ENCODE results near the gene TROAP.
A peak's percentile ranks its signal among the peaks of the same experiment; 100 is the strongest.

Gene TROAP

GRCh38 chr12:49349266-49349665 is 26.2 kb downstream of the TROAP start:
- Histone ChIP-seq H3K4me3 (ENCODE audit: low read depth, low read length) (no peak overlapping the region), H3K4me1 (peaks cover 8% of the 10 kb centered on the region), H3K36me3 (no peaks in the 10 kb centered on the region), H3K27me3 (peaks cover 18% of the 10 kb centered on the region), H3K9me3 (no peaks in the 10 kb centered on the region)
- no peak for TF ChIP-seq CTCF (IDR thresholded peaks at IDR 0.05; ENCODE audit: low read depth, low read length)
- DNase-seq = no peak

GRCh38 chr12:49352351-49352750 is 29.3 kb downstream of the TROAP start:
- TF ChIP-seq CTCF (IDR thresholded peaks at IDR 0.05; ENCODE audit: low read depth, low read length) = no peak
- no peaks in the 10 kb centered on the region for H3K27me3 ChIP-seq
- no peaks in the 10 kb centered on the region for H3K9me3 ChIP-seq
- no peaks in the 10 kb centered on the region for H3K36me3 ChIP-seq
- DNase-seq = no peak
- H3K4me1 ChIP-seq = peaks cover under 1% of the 10 kb centered on the region
- H3K4me3 ChIP-seq (ENCODE audit: low read depth, low read length) = no peak overlapping the region

GRCh38 chr12:49355913-49356312 is 32.9 kb downstream of the TROAP start:
- no peak for DNase-seq
- Histone ChIP-seq H3K9me3 (no peaks in the 10 kb centered on the region), H3K36me3 (no peaks in the 10 kb centered on the region), H3K4me3 (ENCODE audit: low read depth, low read length) (no peak overlapping the region), H3K27me3 (no peaks in the 10 kb centered on the region), H3K4me1 (no peaks in the 10 kb centered on the region)
- TF ChIP-seq CTCF (IDR thresholded peaks at IDR 0.05; ENCODE audit: low read depth, low read length) = no peak

DNA sequence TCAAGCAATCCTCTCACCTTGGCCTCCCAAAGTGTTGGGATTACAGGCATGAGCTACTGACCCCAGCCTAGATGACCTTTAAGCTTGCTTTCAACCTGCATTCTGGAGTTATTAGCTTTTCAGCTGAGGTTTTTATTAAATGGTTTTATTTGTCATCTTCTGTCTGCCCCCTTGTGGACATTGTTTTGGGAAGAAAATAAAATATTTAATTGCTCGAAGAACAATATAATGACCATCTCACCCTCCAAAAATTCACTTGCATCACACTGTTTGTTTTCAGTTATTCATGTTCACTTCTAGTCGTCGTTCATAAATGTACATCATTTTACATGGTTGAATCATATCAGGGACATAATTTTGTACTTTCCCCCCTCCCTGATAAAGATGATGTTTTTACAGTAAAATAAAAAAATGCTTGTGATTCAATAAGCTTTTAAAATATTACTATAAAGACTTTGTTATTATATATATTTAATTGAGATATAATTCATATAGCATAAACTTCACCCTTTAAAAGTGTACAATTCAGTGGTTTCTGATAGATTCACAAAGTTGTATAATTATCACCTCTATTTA is 34.1 kb downstream of the TROAP start:
- DNase-seq = no peak
- peak; percentile 57 for TF ChIP-seq CTCF (IDR thresholded peaks at IDR 0.05; ENCODE audit: low read depth, low read length)
- Histone ChIP-seq H3K27me3 (no peaks in the 10 kb centered on the region), H3K36me3 (no peaks in the 10 kb centered on the region), H3K9me3 (no peaks in the 10 kb centered on the region), H3K4me1 (no peaks in the 10 kb centered on the region), H3K4me3 (ENCODE audit: low read depth, low read length) (no peak overlapping the region)

DNA sequence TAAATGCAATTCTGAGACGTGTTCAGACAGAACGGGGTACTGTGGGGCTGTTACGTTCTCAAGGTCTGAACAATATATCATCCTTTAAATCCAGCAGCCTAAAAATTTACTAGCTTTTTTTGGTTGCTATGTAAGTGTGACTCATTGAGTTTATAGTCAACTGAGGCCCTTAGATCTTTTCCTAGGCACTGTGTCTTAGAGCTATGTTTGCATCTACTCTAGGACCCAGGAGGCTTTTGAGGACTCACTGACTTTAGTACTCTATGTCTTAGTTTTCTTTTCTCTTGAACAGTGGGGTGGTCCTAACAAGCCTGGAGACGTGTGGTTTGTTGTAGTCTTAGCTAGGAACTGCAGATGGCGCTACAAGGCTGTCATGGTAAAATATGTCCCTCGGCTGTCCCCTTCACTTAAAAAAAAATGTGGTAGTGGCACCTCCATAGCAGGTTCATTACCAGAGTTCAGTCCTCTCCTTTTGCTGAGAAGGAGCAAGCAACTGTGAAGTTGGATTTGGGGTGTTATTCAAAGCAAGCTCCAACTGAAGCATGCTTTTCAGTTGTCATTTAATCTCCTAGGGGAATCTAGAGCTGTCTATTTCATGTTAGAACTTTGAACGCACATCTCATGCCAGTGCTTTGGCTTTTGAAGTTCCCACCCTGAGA is 35.6 kb downstream of the TROAP start:
- no peaks in the 10 kb centered on the region for H3K4me1 ChIP-seq
- H3K9me3 ChIP-seq = no peaks in the 10 kb centered on the region
- peak; percentile 92 for TF ChIP-seq CTCF (IDR thresholded peaks at IDR 0.05; ENCODE audit: low read depth, low read length)
- no peak overlapping the region for H3K4me3 ChIP-seq (ENCODE audit: low read depth, low read length)
- peak; percentile 66 for DNase-seq
- no peaks in the 10 kb centered on the region for H3K36me3 ChIP-seq
- H3K27me3 ChIP-seq = no peaks in the 10 kb centered on the region

GRCh38 chr12:49359671-49360070 is 36.6 kb downstream of the TROAP start:
- no peaks in the 10 kb centered on the region for H3K27me3 ChIP-seq
- TF ChIP-seq CTCF (IDR thresholded peaks at IDR 0.05; ENCODE audit: low read depth, low read length) = no peak

More at GRCh38 chr12:49359671-49360070, 36.6 kb downstream of the TROAP start:
- Histone ChIP-seq H3K9me3 (no peaks in the 10 kb centered on the region), H3K4me3 (ENCODE audit: low read depth, low read length) (no peak overlapping the region), H3K4me1 (no peaks in the 10 kb centered on the region), H3K36me3 (no peaks in the 10 kb centered on the region)
- no peak for DNase-seq
